Mucosa of descending colon (tissue), 3 donors: ENCODE data around the gene DPYD. TPM values are rescaled to one million over a fixed set of nuclear protein-coding genes. Genes with fewer than 3 reads are reported as not detected.

Experiments used
- ATAC-seq: fragments of 200-7000 bp; cut with Tn5 transposase; one replicate; pipeline ENCODE4 v1.9.1; 2020; ENCODE audit warnings: mild to moderate bottlenecking, moderate library complexity
- DNase-seq, 3 donors: peaks; one replicate each; pipeline ENCODE4 v3.0.0-alpha.2; 2020
- H3K36me3 ChIP-seq: fragments of 200-600 bp; one replicate; pipeline ENCODE4 v1.8.0; 2021; ENCODE audit warnings: low read depth, mild to moderate bottlenecking
- H3K4me1 ChIP-seq: fragments of 200-600 bp; one replicate; pipeline ENCODE4 v1.8.0; 2021; ENCODE audit warnings: low read depth, mild to moderate bottlenecking
- H3K4me3 ChIP-seq: fragments of 200-600 bp; one replicate; pipeline ENCODE4 v1.8.0; 2021; ENCODE audit warnings: mild to moderate bottlenecking
- H3K9me3 ChIP-seq: fragments of 200-600 bp; one replicate; pipeline ENCODE4 v1.8.0; 2021; ENCODE audit warnings: mild to moderate bottlenecking
- intact Hi-C, 2 donors: fragments of 100-400 bp; cut with DNase I in 1 of 2; cut with micrococcal nuclease in 1 of 2; formaldehyde crosslinking; loops; one replicate each; pipeline versions ENCODE4 v1.11.0 to v1.11.1; 2022; cut with DNase I, micrococcal nuclease
- total RNA-seq, 3 donors: library from RNA; stranded (reverse); fragmentation: NEBNext Ultra II Directional in 2 of 3; extraction: Animal tissue kit (Norgen Biotek cat#: 25700) in 2 of 3; gene quantifications; one replicate each; pipeline versions ENCODE4 v1.2.1 to v1.2.4, GENCODE V29; 2021 to 2023
- TF ChIP-seq, protein P1 (sequence below): fragments of 200-600 bp; IDR thresholded peaks from one replicate; pipeline ENCODE4 v1.8.0; 2022; ENCODE audit warnings: antibody characterized with exemption, mild to moderate bottlenecking
- donor health status: DM: no; HTN: no; CAD: no; lungs with moderate emphysema.
- donor health status: DM: no; HTN: no; CAD: no.
- donor health status: DM: no; HTN: yes; CAD: no.

Gene DPYD
- total RNA-seq, 3 donors from 2014 or later, result 13.8 to 33.3 (median 19.7) TPM

DNA sequence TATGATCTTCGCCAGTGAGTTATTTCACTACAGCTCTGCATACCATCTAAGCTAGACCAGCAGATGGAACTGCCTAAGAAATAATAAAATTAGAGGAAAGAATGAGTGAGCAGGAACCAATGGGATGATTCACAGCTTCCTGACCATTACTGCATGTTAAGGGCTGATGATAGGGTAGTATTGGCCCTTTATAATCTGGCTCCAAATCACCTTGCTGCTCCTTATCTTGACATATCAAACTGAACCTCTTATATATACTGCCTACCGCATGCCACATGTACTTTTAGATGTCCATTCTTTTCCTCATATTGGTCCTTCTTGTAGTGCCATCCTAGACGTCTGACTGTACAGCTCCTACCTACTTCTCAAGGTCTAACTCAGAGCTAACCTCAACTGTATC lies 524.4 kb downstream of the DPYD start:
- ATAC-seq (no peak), DNase-seq (no peak)
- H3K9me3 ChIP-seq, result no peaks in the 10 kb centered on the region
- no peaks in the 10 kb centered on the region for H3K4me1 ChIP-seq
- intact Hi-C loops, result no loop called here
- no peaks in the 10 kb centered on the region for H3K36me3 ChIP-seq
- TF ChIP-seq, protein P1, sequence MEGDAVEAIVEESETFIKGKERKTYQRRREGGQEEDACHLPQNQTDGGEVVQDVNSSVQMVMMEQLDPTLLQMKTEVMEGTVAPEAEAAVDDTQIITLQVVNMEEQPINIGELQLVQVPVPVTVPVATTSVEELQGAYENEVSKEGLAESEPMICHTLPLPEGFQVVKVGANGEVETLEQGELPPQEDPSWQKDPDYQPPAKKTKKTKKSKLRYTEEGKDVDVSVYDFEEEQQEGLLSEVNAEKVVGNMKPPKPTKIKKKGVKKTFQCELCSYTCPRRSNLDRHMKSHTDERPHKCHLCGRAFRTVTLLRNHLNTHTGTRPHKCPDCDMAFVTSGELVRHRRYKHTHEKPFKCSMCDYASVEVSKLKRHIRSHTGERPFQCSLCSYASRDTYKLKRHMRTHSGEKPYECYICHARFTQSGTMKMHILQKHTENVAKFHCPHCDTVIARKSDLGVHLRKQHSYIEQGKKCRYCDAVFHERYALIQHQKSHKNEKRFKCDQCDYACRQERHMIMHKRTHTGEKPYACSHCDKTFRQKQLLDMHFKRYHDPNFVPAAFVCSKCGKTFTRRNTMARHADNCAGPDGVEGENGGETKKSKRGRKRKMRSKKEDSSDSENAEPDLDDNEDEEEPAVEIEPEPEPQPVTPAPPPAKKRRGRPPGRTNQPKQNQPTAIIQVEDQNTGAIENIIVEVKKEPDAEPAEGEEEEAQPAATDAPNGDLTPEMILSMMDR, result no peak
- no peak overlapping the region for H3K4me3 ChIP-seq

DNA sequence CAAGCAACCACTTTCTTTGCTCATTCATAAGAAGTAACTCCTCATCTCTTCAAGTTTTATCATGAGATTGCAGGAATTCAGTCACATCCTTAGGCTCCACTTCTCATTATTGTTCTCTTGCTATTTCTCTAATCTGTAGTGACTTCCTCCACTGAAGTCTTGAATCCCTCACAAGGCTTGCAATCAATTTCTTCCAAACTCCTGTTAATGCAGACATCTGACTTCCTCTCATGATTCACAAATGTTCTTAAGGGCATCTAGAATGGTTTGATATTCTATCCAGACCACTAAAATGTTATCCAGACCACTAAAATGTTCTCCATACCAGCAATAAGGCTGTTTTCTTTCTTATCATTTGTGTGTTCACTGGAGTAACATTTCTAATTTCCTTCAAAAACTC lies 528.1 kb downstream of the DPYD start:
- TF ChIP-seq, protein P1, result no peak
- Histone ChIP-seq H3K9me3 (no peaks in the 10 kb centered on the region), H3K36me3 (no peaks in the 10 kb centered on the region), H3K4me3 (no peak overlapping the region), H3K4me1 (no peaks in the 10 kb centered on the region)
- intact Hi-C loops, result no loop called here
- no peak for DNase-seq
- no peak for ATAC-seq

DNA sequence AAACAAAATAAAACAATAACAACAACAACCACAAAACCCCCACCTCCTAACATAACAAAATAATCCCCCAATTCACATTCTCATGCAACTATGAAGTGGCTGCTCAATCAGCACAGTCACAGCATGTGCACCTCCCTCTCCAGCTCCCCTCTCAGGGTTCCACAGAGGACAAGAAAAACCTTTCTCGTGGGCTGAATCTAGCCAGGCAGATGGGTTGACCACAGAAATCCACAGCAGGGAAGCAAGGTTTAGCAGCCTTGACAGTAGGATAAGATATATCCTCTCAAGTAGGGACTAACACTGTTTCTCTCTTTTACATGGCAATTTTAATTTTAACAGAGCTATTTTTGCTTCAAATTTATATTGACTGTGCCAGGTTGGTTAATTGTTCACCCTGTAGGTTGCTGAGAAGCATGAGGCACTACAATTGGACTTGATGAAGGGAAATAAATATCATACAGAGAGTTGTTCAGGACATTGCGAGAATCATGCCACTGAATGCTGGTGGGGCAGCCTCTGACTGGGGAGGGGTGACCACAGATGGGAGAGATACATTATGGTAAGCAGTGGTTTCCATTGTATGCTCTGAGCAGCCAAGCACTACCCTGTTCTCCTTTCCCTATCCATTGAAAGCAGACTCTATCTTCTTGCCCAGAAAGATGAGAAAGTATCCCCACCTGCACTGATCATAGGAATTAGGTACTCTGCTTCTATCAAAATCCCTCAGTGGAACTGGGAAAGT lies 535.1 kb downstream of the DPYD start:
- Histone ChIP-seq H3K4me1 (no peaks in the 10 kb centered on the region), H3K36me3 (no peaks in the 10 kb centered on the region), H3K9me3 (no peaks in the 10 kb centered on the region), H3K4me3 (no peak overlapping the region)
- no peak for DNase-seq
- ATAC-seq, result no peak
- intact Hi-C loops, result no loop called here
- TF ChIP-seq, protein P1, result no peak

DNA sequence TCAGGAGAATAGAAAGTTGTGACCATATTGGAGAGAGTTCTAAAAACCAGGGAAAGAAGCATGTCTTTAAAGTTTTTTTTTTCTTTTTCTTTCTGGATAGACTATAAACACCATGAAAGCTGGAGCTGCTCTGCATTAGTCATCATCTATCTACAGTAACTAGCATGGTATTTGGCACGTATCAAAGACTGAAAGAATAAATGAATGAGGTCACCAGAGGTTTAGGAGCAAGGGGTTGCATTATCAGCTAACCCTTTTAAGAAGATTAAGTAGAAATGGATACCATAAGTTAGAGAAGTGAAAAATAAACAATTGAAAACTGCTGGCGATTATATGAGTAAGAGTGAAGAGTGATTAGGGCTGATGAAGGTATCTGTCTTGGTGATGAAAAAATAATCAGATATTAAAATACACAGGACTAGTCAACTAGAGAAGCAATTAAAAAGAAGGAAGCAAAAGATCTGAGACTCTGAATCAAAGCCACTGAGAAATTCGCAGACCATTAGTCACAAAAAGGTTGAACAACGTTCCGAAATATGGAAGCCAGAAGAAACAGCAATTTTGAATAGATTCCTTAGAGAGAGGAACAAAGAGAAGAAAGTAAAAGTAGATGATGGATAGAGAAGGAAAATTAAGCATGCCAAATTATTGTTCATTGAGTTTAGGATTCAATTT lies 536.4 kb downstream of the DPYD start:
- no peaks in the 10 kb centered on the region for H3K36me3 ChIP-seq
- ATAC-seq (no peak), DNase-seq (no peak)
- intact Hi-C loops, result no loop called here
- TF ChIP-seq, protein P1, result no peak
- no peaks in the 10 kb centered on the region for H3K9me3 ChIP-seq
- H3K4me1 ChIP-seq, result no peaks in the 10 kb centered on the region
- H3K4me3 ChIP-seq, result no peak overlapping the region

DNA sequence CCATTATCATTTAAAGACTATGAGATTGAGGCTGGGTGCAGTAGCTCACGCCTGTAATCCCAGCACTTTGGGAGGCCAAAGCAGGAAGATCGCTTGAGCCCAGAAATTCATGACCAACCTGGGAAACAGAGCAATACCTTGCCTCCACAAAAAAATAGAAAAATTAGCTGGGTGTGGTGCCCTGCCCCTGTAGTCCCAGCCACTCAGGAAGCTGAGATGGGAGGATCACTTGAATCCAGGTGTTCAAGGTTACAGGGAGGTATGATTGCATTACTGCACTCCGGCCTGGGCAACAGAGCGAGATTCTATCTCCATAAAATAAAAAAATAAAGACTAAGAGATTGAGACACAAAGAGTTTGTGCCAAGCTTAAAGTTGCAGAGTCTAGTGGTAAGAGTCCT lies 537.0 kb downstream of the DPYD start:
- intact Hi-C loops, result no loop called here
- DNase-seq (no peak), ATAC-seq (no peak)
- TF ChIP-seq, protein P1, result no peak
- Histone ChIP-seq H3K36me3 (no peaks in the 10 kb centered on the region), H3K9me3 (no peaks in the 10 kb centered on the region), H3K4me1 (no peaks in the 10 kb centered on the region), H3K4me3 (no peak overlapping the region)
